MCF 10A (cell line): Measurements from ENCODE around the gene LTBR. TPM values are rescaled to one million over a fixed set of nuclear protein-coding genes. Genes with fewer than 3 reads are reported as not detected.
"Not testable (repeated sequence)": the region's sequence is repeated elsewhere in the genome, so short reads cannot be mapped to it uniquely, and the experiment has no call there.

ENCODE experiments used
- BruUV-seq: library from RNA; stranded (reverse); fragments of 400-500 nt; replicated peaks from 2 replicates; lab custom pipeline; 2021; lab: Mats Ljungman, UMichigan
- CTCF ChIA-PET: fragments of 300-600 bp; sonication (Branson Sonifier 250); formaldehyde crosslinking; extraction: SDS; loops from one replicate; lab custom pipeline; 2021; ENCODE audit warnings: antibody characterized with exemption, inconsistent platforms; lab: Yijun Ruan, JAX
- POLR2A ChIA-PET: fragments of 300-600, 350-650 bp; sonication (Branson Sonifier 250); formaldehyde crosslinking; extraction: SDS; loops from one replicate; lab custom pipeline; 2020; ENCODE audit warnings: antibody characterized with exemption, inconsistent platforms; lab: Yijun Ruan, JAX
- DNase-seq: peaks from one replicate; pipeline ENCODE4 v3.0.0-alpha.2; 2018; ENCODE audit not compliant: unreplicated experiment
- H3K27ac Mint-ChIP-seq: one replicate; pipeline ENCODE4 v1.8.0; 2022; ENCODE audit warnings: mild to moderate bottlenecking, low read depth, mixed read lengths; ENCODE audit not compliant: unreplicated experiment
- H3K27me3 Mint-ChIP-seq: one replicate; pipeline ENCODE4 v1.8.0; 2022; ENCODE audit warnings: mixed read lengths; ENCODE audit not compliant: insufficient read depth, unreplicated experiment
- H3K36me3 Mint-ChIP-seq: one replicate; pipeline ENCODE4 v1.8.0; 2022; ENCODE audit warnings: mild to moderate bottlenecking, moderate library complexity, mixed read lengths; ENCODE audit not compliant: insufficient read depth, unreplicated experiment
- H3K4me1 Mint-ChIP-seq: one replicate; pipeline ENCODE4 v1.8.0; 2022; ENCODE audit warnings: mixed read lengths; ENCODE audit not compliant: insufficient read depth, unreplicated experiment
- H3K4me3 Mint-ChIP-seq: one replicate; pipeline ENCODE4 v1.8.0; 2022; ENCODE audit warnings: mild to moderate bottlenecking, moderate library complexity, mixed read lengths; ENCODE audit not compliant: unreplicated experiment
- H3K9me3 Mint-ChIP-seq: one replicate; pipeline ENCODE4 v1.8.0; 2022; ENCODE audit warnings: mixed read lengths; ENCODE audit not compliant: unreplicated experiment
- intact Hi-C: fragments of 100-400 bp; cut with micrococcal nuclease; formaldehyde crosslinking; loops from 2 replicates; pipeline ENCODE4 v1.14.1; 2022
- total RNA-seq: library from RNA; stranded (reverse); gene quantifications from 2 replicates; pipeline ENCODE4 v1.2.3, GENCODE V29; 2022
- TF ChIP-seq, protein P1 (sequence below): fragments of 200-600 bp; IDR thresholded peaks from one replicate; pipeline ENCODE4 v1.8.0; 2022; ENCODE audit warnings: antibody characterized with exemption, mild to moderate bottlenecking; ENCODE audit not compliant: unreplicated experiment

LTBR gene
- total RNA-seq, 1 experiment from 2014 or later: 169 TPM

DNA sequence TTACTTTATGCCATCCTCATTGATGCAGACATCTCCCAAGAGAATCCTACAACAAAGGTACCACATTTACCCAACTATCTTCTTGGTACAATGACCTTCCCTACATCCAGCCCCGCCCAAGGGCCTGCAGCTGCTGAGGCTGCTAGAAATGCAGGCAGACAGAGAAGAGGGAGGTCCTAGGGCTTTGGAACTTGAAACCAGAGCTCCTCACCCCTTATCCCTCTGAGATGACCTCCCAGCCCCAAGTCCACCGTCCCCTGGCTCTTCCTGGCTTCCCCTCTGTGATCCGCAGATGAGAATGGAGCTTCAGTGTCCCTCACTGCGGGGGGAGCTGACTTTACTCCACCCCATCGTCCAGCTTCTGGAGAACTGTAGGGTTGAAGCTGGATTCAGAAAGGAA is 40.4 kb upstream of the LTBR start:
- DNase-seq: no peak
- TF ChIP-seq, protein P1, sequence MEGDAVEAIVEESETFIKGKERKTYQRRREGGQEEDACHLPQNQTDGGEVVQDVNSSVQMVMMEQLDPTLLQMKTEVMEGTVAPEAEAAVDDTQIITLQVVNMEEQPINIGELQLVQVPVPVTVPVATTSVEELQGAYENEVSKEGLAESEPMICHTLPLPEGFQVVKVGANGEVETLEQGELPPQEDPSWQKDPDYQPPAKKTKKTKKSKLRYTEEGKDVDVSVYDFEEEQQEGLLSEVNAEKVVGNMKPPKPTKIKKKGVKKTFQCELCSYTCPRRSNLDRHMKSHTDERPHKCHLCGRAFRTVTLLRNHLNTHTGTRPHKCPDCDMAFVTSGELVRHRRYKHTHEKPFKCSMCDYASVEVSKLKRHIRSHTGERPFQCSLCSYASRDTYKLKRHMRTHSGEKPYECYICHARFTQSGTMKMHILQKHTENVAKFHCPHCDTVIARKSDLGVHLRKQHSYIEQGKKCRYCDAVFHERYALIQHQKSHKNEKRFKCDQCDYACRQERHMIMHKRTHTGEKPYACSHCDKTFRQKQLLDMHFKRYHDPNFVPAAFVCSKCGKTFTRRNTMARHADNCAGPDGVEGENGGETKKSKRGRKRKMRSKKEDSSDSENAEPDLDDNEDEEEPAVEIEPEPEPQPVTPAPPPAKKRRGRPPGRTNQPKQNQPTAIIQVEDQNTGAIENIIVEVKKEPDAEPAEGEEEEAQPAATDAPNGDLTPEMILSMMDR: no peak
- H3K27ac Mint-ChIP-seq: no peak overlapping the region
- no peaks in the 10 kb centered on the region for H3K9me3 Mint-ChIP-seq
- peaks cover 44% of the 10 kb centered on the region for H3K4me1 Mint-ChIP-seq
- no TSS peak for BruUV-seq
- peaks cover 55% of the 10 kb centered on the region for H3K36me3 Mint-ChIP-seq
- POLR2A ChIA-PET: interaction anchor here (0.5 to 24.1 kb wide), 9 partner anchors 8 to 548 kb away, joined by 3 to 739 read pairs (median 4); partner anchors contain the start of genes LTBR and SCNN1A
- no peaks in the 10 kb centered on the region for H3K27me3 Mint-ChIP-seq
- H3K4me3 Mint-ChIP-seq: no peak overlapping the region
- intact Hi-C loops: no loop called here
- CTCF ChIA-PET: interaction anchor here (0.7 to 1.4 kb wide), 8 partner anchors 9 to 410 kb away, joined by 3 to 5 read pairs (median 3); no protein-coding TSS in a partner anchor

DNA sequence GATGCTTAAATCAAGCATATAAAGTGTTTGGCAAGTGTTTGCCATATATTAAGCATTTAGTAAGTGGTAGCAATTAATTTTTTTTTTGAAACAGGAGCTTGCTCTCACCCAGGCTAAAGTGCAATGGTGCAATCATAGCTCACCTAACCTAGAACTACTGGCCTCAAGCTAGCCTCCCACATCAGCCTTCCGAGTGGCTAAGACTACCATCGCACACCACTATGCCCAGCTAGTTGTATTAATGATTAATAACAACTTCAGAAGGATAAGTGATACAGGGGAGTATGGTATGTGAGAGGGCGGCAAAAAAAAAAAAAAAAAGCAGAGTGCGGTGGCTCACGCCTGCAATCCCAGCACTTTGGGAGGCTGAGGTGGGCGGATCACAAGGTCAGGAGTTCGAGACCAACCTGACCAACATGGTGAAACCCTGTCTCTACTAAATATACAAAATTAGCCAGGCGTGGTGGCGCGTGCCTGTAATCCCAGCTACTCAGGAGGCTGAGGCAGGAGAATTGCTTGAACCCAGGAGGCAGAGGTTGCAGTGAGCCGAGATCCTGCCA is 39.8 kb upstream of the LTBR start:
- H3K27ac Mint-ChIP-seq, H3K4me3 Mint-ChIP-seq, intact Hi-C loops, BruUV-seq, H3K9me3 Mint-ChIP-seq, H3K27me3 Mint-ChIP-seq, DNase-seq: not testable (repeated sequence)
- H3K4me1 Mint-ChIP-seq: peaks cover 44% of the 10 kb centered on the region
- CTCF ChIA-PET: interaction anchor here (0.6 to 1.5 kb wide), 12 partner anchors 7 to 410 kb away, joined by 3 to 10 read pairs (median 3); no protein-coding TSS in a partner anchor
- POLR2A ChIA-PET: interaction anchor here (0.6 to 24.1 kb wide), 9 partner anchors 8 to 1185 kb away, joined by 3 to 739 read pairs (median 4); partner anchors contain the start of genes LTBR and SCNN1A
- peaks cover 61% of the 10 kb centered on the region for H3K36me3 Mint-ChIP-seq

DNA sequence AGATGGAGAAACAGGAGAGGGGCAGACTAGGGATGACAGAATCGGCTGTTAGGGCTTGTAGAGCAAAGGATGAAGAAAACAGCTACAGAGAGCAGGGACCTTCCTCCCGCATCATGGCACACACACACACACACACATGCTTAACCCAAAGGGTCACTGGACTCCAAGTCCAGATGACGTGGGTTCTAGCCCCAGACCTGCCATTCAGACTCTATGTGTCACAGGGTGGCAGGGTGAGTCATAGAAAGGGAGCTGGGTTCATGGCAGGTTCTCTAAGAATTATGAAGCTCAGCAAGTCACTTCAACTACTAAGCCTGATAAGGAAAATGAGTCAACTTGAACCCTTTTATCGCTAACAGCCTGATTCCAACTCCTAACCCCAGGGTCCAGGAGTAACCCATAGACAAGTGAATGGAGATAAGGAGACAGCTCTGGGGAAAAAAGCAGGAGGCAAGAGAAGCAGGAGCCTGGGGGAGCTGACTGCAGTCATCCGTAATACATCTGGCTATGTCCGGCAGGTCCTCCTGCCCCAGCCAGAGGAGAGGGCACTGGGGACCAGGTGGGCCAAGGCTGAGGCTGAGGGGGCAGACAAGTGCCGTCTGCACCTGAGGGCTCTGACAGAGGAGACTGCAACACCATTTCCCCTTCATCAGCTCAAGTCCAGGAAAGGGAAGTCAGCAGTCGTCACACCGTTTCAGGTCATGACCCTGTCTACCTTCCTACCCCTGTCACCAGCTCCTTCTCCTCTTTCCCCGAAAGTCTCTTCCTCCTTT is 38.5 kb upstream of the LTBR start:
- H3K27ac Mint-ChIP-seq: peak overlapping the region; percentile 51
- no TSS peak for BruUV-seq
- H3K9me3 Mint-ChIP-seq: no peaks in the 10 kb centered on the region
- ChIA-PET POLR2A (interaction anchor here (0.6 to 24.1 kb wide), 16 partner anchors 10 to 193 kb away, joined by 3 to 739 read pairs (median 6); partner anchors contain the start of genes GAPDH, LTBR, MRPL51 and SCNN1A), CTCF (interaction anchor here (0.6 to 1.6 kb wide), 10 partner anchors 9 to 731 kb away, joined by 3 to 10 read pairs (median 4); no protein-coding TSS in a partner anchor)
- intact Hi-C loops: no loop called here
- H3K27me3 Mint-ChIP-seq: no peaks in the 10 kb centered on the region
- TF ChIP-seq, protein P1: no peak
- peak; percentile 88 for DNase-seq
- H3K36me3 Mint-ChIP-seq: peaks cover 75% of the 10 kb centered on the region
- H3K4me3 Mint-ChIP-seq: no peak overlapping the region
- peaks cover 44% of the 10 kb centered on the region for H3K4me1 Mint-ChIP-seq

DNA sequence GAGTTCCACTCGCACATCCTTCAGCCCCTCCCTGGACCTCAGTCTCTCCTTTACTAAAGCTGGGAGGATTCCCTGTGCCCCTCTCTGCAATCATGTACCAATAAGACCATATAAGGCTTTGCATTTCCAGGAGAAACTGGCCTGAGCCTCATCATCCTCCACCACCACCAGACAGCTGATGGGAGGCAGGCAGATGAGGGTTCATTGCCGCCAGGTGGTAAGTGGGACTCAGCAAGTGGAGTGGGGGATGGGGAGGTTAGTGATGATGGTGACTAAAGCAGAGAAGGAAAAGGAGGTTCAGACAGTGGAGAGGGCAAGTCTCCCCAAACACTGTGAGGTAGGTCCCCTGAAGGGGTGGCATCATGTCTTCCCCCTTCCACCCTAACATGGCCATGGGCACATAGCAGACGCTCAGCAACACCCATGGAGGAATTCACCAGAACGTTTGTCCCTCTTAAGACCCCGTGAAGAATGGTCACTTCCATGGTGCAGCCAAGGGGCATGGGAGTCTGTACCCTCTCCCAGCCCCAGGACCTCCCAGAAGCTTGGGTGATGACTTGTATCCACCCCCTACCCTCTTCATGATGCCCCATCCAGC is 37.6 kb upstream of the LTBR start:
- TF ChIP-seq, protein P1: no peak
- Mint-ChIP-seq H3K36me3 (peaks cover 83% of the 10 kb centered on the region), H3K9me3 (no peaks in the 10 kb centered on the region), H3K27ac (peak overlapping the region; percentile 39), H3K4me3 (no peak overlapping the region), H3K4me1 (peaks cover 44% of the 10 kb centered on the region), H3K27me3 (no peaks in the 10 kb centered on the region)
- no peak for DNase-seq
- ChIA-PET POLR2A (interaction anchor here (0.6 to 24.1 kb wide), 10 partner anchors 9 to 76 kb away, joined by 3 to 739 read pairs (median 10); partner anchors contain the start of genes LTBR and SCNN1A), CTCF (interaction anchor here (0.7 to 1.6 kb wide), 7 partner anchors 9 to 78 kb away, joined by 3 to 7 read pairs (median 4); no protein-coding TSS in a partner anchor)
- intact Hi-C loops: no loop called here
- no TSS peak for BruUV-seq
